Large intestine (tissue), 3 donors: ENCODE data around the gene ZFP36L2. TPM values are rescaled to one million over a fixed set of nuclear protein-coding genes. Genes with fewer than 3 reads are reported as not detected.

Source experiments
- DNase-seq, 2 donors: peaks; one replicate each; pipeline versions ENCODE4 v3.0.0 to v3.0.0-alpha.2; 2013
- H3K27ac ChIP-seq: one replicate; pipeline ENCODE4 v1.5.1; 2013; ENCODE audit warnings: low read length
- H3K27me3 ChIP-seq: 2 replicates; pipeline ENCODE4 v1.6.1; 2013; ENCODE audit warnings: low read length; ENCODE audit not compliant: control insufficient read depth, insufficient read depth
- H3K36me3 ChIP-seq: 2 replicates; pipeline ENCODE4 v1.6.1; 2013; ENCODE audit warnings: low read length; ENCODE audit not compliant: control insufficient read depth, insufficient read depth
- H3K4me1 ChIP-seq: one replicate; pipeline ENCODE4 v1.6.1; 2013; ENCODE audit warnings: low read length; ENCODE audit not compliant: control insufficient read depth, insufficient read depth
- H3K4me3 ChIP-seq: one replicate; pipeline ENCODE4 v1.5.1; 2013; ENCODE audit warnings: low read length
- H3K9me3 ChIP-seq: one replicate; pipeline ENCODE4 v1.6.1; 2013; ENCODE audit warnings: mild to moderate bottlenecking, low read depth, low read length, moderate library complexity; ENCODE audit not compliant: control insufficient read depth
- WGBS: methylation state at CpG from one replicate; pipeline ENCODE4 v1.1.5; 2013; ENCODE audit warnings: low lambda C conversion rate; ENCODE audit not compliant: insufficient coverage; 5-methylcytosine and 5-hydroxymethylcytosine counted together
- polyA plus RNA-seq: library from polyadenylated mRNA; unstranded; fragments of 120-200 nt; gene quantifications from one replicate; pipeline ENCODE4 v1.2.1, GENCODE V29; 2013

The ZFP36L2 gene
- polyA plus RNA-seq, 1 donor, result 279 TPM

DNA sequence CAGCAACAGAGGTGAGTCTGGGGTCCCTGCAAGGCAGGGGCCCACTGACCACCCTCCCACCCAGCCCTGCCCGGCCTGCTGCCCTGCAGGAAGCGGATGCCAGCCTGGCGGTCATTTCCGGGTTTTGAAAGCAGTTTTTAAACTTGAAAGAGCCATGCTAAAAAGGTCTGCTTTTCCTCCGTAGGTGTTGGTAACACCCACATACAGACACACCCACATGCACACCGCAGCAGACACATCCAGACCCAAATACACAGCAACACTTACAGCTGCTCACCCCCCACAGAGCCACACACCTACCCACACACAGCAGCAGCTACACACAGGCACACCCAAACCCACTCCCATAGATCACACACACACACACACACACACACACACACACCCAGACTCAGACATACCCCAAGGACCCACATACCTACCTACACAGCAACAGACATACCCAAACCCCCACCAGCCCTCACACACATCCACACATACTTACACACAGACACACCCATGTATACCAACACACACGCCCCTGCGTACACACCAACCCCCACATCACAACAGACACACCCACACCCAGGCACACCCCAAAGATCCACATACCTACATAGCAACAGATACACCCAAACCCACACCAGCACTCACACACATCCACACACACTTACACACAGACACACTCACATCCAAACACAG lies 7.6 kb downstream of the ZFP36L2 start:
- Histone ChIP-seq H3K27me3 (no peaks in the 10 kb centered on the region), H3K36me3 (peaks cover 19% of the 10 kb centered on the region), H3K27ac (peak overlapping the region; percentile 99), H3K9me3 (no peaks in the 10 kb centered on the region), H3K4me1 (peaks cover 30% of the 10 kb centered on the region), H3K4me3 (peak overlapping the region; percentile 99)
- DNase-seq, result peak; percentile 73 to 89
- no CpG with 5 or more reads among the region's 8 CpGs for WGBS

DNA sequence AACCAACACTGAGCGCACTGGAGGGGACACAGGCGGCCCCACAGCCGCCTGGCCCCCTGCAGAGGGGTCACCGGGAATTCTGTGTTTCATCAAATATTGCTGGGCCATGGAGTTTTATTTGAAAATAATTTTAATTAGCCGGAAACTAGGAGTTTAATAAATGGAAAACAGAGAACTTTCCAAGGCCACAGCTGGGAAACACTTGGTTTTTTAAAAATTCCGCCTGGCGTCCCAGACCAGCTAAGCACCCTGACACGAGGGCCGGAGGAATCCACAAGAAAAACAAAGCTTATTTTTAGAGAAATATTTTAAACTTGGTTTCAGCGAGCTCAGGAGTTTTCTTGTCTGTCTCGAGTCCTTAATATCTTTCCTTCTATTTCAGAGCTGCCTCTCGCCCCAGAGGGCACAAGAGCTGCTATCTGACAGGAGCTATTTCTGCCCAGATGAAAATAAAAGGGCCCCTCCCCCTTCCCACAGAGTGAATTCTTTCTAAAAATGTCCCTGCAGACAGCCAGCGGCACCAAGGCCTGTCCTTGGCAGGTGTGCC lies 8.2 kb downstream of the ZFP36L2 start:
- Histone ChIP-seq H3K4me3 (peak overlapping the region; percentile 2), H3K36me3 (peaks cover 13% of the 10 kb centered on the region), H3K27ac (peak overlapping the region; percentile 99), H3K27me3 (no peaks in the 10 kb centered on the region), H3K9me3 (no peaks in the 10 kb centered on the region), H3K4me1 (peaks cover 32% of the 10 kb centered on the region)
- 48% methylated on average over 4 of the region's 13 CpGs for WGBS
- no peak for DNase-seq

DNA sequence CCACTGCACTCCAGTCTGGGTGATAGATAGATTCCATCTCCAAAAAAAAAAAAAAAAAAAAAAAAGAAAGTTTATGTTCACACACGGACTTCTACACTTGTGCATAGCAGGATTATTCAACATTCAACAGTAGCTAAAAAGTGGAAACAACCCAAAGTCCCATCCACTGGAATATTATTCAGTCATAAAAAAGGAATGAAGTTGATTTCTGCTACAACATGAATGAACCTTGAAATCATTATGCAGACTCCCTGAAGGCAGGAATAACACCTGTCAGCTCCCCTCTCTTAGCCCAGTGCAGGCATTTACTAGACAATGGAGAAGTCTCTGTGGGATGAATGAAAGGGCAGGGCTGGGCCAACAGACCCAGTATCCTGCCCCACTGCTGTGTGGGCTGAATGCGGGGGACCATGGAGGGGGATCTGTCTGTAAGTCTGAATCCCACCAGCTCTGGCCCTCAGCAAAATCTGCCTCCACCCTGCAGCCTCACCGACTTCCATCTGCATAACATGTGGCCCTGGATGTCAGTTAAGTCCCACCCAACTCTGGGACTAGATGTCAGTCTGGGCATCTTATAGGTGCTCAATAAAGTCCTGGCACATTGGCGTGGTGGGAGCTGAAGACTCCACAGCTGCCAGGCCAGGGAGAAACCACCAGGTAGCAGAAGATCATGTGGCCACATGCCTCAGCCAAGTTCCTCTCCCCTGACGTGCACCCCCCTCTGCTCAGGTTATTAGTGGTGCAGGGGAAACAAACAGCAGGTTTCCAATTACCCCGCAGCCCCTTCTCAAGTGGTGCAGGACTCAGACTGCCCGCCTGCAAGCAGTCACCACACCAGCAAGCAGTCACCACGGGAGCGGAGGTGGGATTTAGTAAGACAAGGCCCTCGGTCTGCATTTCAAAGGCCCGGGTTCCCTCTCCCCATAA lies 8.9 kb downstream of the ZFP36L2 start:
- H3K9me3 ChIP-seq, result no peaks in the 10 kb centered on the region
- no CpG with 5 or more reads among the region's 11 CpGs for WGBS
- no peak overlapping the region for H3K4me3 ChIP-seq
- peak in 1 of 2 donors; percentile 56 for DNase-seq
- no peaks in the 10 kb centered on the region for H3K27me3 ChIP-seq
- peaks cover 40% of the 10 kb centered on the region for H3K4me1 ChIP-seq
- peak overlapping the region; percentile 99 for H3K27ac ChIP-seq
- peaks cover 8% of the 10 kb centered on the region for H3K36me3 ChIP-seq

GRCh38 chr2:43216629-43217028 lies 9.8 kb downstream of the ZFP36L2 start:
- Histone ChIP-seq H3K36me3 (no peaks in the 10 kb centered on the region), H3K27ac (no peak overlapping the region), H3K4me3 (no peak overlapping the region), H3K4me1 (peaks cover 43% of the 10 kb centered on the region), H3K27me3 (no peaks in the 10 kb centered on the region), H3K9me3 (no peaks in the 10 kb centered on the region)
- DNase-seq, result no peak
- WGBS, result no CpG with 5 or more reads among the region's 8 CpGs

DNA sequence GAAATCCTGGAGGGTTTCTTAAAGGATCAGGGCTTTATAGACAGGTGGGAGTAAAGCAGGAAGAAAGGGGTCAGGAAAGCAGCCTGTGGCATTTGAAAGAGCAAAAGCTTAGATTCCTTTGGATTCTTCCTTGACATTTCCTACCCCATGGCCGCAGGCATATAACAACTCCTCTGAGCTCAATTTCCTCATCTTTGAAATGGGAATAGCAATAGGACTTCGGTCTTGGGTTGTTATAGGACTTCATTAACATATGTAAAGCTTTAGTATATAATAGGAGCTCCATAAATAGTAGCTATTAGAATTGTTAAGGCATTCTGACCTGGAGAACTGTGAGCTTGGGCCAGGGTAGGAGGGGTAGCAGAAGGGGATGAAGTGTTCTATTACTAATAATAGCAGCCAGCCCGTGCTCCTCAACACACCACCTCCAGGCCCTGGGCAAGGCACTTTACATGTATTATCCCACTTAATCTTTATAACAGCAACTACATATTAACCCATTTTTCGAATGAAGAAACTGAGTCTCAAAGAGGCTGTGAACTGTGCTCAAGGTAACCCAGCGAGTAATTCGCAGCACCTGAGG lies 10.6 kb downstream of the ZFP36L2 start:
- H3K27ac ChIP-seq, result no peak overlapping the region
- no peaks in the 10 kb centered on the region for H3K9me3 ChIP-seq
- peaks cover 41% of the 10 kb centered on the region for H3K4me1 ChIP-seq
- no peaks in the 10 kb centered on the region for H3K27me3 ChIP-seq
- WGBS, result 100% methylated on average over 1 of the region's 6 CpGs
- no peaks in the 10 kb centered on the region for H3K36me3 ChIP-seq
- no peak overlapping the region for H3K4me3 ChIP-seq
- no peak for DNase-seq

- Histone ChIP-seq H3K27ac (no peak overlapping the region), H3K36me3 (no peaks in the 10 kb centered on the region), H3K4me1 (peaks cover 48% of the 10 kb centered on the region), H3K4me3 (no peak overlapping the region), H3K27me3 (no peaks in the 10 kb centered on the region), H3K9me3 (no peaks in the 10 kb centered on the region)
- WGBS, result 93% methylated on average over 2 of the region's 5 CpGs
- no peak for DNase-seq
Observed at GRCh38 chr2:43214253-43214652, 12.2 kb downstream of the ZFP36L2 start.

DNA sequence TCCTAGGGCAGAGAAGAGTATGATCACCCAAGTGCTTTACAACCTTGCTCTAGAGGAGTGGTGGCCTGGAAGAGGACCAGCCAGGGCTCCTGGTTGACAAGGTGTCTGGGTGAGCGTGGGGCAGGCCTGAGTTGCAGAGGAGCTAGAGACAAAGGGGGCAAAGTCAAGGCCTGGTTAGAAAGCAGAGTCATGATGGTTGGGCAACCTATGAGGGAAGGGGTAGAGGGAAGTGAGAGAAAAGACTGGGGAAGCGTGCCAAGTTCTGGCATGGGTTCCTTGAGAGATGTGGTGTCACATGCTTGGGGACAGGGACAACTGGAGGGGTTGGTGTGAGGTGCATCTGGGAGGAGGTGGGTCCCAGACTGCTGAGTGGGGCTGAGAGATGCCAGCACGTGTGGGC lies 13.5 kb downstream of the ZFP36L2 start:
- 83% methylated on average over 1 of the region's 3 CpGs for whole genome bisulfite sequencing
- H3K4me3 ChIP-seq, result no peak overlapping the region
- no peaks in the 10 kb centered on the region for H3K9me3 ChIP-seq
- H3K27me3 ChIP-seq, result no peaks in the 10 kb centered on the region
- H3K27ac ChIP-seq, result peak overlapping the region; percentile 41
- H3K36me3 ChIP-seq, result no peaks in the 10 kb centered on the region
- peak; percentile 74 to 89 for DNase-seq
- peaks cover 36% of the 10 kb centered on the region for H3K4me1 ChIP-seq

GRCh38 chr2:43212216-43212835 lies 14.1 kb downstream of the ZFP36L2 start:
- Histone ChIP-seq H3K27me3 (no peaks in the 10 kb centered on the region), H3K36me3 (no peaks in the 10 kb centered on the region), H3K9me3 (no peaks in the 10 kb centered on the region), H3K27ac (peak overlapping the region; percentile 41), H3K4me1 (peaks cover 30% of the 10 kb centered on the region), H3K4me3 (no peak overlapping the region)
- no peak for DNase-seq
- no CpG with 5 or more reads among the region's 11 CpGs for WGBS

DNA sequence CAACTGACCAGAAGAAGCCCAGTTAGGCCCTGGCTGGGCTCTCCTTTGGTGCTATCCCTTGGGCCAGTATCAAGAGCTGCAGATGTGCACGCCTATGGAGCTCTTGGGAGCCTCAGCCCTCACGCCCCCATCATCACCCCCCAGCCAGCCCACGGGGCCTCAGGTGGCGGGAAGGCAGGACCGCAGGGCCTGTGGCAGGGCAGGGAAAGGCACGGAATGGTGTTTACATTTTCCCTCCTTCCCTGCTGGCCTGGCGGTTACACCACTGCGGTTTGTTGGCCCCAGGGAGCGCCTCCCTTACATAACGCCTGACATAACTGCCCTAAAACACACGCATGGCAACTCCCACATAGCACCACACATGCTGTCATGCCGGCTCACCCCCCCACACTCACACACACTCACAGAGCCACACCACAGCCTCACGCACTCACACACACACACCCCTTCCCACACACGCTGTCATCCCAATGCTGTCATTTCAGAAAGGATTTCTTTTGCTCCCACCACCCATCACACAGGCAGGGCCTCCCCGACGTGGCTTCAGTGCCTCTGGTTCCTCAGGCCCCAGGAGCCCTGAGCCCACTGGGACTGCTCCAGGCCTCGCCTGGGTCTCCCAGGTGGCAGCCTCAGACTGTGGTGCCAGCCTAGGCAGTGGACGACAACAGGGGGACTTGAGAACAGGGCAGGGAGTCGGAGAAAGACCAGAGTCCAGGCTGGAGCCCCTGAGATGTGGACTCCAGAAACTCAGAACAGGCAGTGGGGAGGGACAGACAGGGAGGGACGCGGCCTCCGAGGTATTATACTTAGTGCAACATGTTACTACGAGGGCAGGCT lies 15.7 kb downstream of the ZFP36L2 start:
- no peak overlapping the region for H3K4me3 ChIP-seq
- H3K27ac ChIP-seq, result peak overlapping the region; percentile 58
- WGBS, result 60% methylated on average over 1 of the region's 23 CpGs
- no peaks in the 10 kb centered on the region for H3K9me3 ChIP-seq
- H3K4me1 ChIP-seq, result peaks cover 29% of the 10 kb centered on the region
- peak; percentile 77 to 81 for DNase-seq
- H3K36me3 ChIP-seq, result no peaks in the 10 kb centered on the region
- no peaks in the 10 kb centered on the region for H3K27me3 ChIP-seq
